GM08714 (cell line): ENCODE results near the gene SLC12A7.

Experiments used
- H3K4me3 ChIP-seq: fragments of 200-500 bp; sonication (Bioruptor generic); 2 replicates; pipeline ENCODE4 v1.5.1; 2014; ENCODE audit warnings: mild to moderate bottlenecking, low read length, inconsistent platforms
- ZNF274 ChIP-seq: IDR thresholded peaks from 2 replicates; pipeline ENCODE4 v1.6.1; 2012; ENCODE audit warnings: mild to moderate bottlenecking, low read depth, low read length

SLC12A7 gene

GRCh38 chr5:1060535-1060981 is 51.3 kb downstream of the SLC12A7 start:
- no peak overlapping the region for H3K4me3 ChIP-seq
- no peak for TF ChIP-seq ZNF274

- H3K4me3 ChIP-seq, result no peak overlapping the region
- TF ChIP-seq ZNF274, result no peak
Observed at GRCh38 chr5:1059884-1060263, 52.0 kb downstream of the SLC12A7 start.

DNA sequence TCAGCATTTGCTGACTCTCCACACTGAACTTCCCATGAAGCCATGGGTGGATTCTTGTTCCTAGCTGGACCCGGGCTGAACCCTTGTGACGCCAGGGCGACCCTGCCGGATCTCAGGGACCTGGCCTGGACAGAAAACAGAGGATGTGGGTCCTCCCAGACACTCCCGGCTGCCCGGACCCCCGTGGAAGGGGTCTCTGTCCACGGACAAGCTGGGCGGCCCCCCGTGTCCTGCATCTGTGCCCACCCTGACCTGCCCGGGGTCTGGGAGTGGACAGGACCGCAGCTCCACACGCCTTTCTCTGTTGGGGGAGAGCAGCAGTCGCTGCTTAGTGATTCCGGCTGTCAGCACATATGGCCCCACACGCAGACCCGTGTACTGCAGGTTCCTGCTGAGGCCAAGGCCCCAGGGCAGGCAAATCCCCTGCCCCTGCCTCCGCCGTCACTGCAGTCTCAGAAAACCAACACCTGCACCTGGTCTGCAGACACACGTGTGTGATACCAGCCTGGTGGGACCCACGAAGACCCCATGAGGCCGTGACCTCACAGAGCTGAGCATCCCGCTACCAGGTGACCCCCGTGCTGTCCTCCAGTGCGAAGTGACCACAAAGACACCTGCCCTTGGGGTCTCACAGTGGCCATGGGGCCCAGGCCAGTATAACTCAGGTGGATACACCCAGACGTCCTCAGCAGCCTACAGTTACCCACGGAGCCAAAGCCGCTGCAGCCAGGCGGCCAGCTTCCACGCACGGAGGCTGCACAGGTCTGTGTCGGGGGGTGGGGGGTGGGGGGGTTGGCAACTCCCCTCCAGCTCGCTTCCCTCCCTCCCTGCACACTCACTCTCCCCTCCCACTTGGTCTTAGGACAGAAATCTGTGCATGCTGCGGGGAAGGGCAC is 52.6 kb downstream of the SLC12A7 start:
- H3K4me3 ChIP-seq, result no peak overlapping the region
- TF ChIP-seq ZNF274, result no peak

- no peak overlapping the region for H3K4me3 ChIP-seq
- TF ChIP-seq ZNF274, result no peak
Observed at GRCh38 chr5:1058083-1058945, 53.5 kb downstream of the SLC12A7 start.

GRCh38 chr5:1057485-1058082 is 54.3 kb downstream of the SLC12A7 start:
- no peak for TF ChIP-seq ZNF274
- H3K4me3 ChIP-seq, result no peak overlapping the region

DNA sequence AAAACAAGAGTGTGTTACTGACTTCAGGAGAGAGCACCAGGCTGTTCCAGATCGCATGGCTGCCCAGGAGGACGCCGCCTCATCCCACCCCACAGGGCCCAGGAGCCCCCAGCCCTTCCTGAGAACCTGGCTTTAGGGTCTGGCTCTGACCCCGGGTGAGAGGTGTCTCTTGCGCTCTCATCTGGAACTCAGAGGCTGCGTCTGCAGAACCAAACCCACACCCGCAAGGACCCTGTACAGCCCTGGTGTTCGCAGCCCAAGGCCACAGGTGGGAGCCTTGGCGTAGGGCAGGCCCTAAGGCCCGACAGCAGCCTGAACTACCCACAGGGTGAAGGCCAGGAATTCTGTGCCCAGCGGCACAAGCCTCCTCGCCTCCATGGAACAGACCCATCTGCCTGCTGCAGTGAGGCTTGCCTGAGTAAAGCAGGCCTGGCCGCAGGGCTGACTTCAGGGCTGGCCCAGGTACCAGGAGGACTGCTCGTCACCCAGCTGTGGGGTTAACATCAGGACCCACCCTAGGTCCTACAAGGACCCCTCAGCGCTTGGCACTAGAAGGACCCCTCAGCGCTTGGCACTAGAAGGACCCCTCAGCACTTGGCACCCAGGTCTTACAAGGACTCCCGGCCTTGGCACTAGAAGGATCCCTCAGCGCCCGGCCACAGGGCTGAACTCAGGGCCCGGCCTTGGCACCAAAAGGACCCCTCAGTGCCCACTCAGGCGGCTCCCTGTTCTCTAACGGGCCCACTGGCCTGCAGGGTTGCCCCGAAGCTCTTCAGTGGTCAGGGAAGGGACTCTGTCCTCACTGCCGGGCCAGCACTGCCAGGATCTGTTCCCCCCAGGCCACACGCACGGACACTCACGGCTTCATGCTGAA is 55.0 kb downstream of the SLC12A7 start:
- TF ChIP-seq ZNF274, result no peak
- no peak overlapping the region for H3K4me3 ChIP-seq

DNA sequence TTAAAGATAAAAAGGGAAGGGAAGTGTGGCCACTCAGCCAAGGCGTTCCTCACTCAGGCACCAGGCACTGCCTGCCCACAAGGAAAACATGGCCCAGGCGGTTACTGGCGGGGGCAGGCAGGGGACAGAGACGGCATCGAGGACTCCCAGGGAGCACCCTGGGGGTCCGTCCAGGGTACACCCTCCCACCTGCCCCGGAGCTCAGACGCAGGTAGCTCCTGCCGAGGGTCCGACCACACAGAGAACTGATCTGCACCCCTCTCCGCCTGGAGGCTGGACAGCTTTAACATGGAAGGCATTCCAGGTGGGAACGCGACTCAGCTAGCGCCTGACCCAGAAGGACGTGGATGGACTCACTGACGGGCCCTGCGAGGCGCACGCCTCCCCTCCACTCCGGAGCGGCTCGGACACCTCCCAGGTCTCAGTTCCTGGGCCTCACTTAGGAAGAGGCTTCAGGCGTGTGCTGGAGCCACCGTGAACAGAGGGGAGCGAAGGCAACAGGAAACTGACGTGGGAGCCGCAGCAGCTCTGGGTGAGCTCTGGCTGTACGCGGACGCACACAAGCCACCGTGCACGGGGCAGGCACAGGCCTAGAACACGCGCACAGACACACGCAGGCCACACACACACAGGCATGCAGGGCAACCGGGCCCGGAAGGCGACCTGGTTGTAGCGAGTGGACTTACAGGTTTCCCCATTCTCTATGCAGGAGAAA is 55.8 kb downstream of the SLC12A7 start:
- TF ChIP-seq ZNF274, result no peak
- H3K4me3 ChIP-seq, result no peak overlapping the region

GRCh38 chr5:1054799-1055775 is 56.8 kb downstream of the SLC12A7 start:
- no peak overlapping the region for H3K4me3 ChIP-seq
- no peak for TF ChIP-seq ZNF274

- H3K4me3 ChIP-seq, result no peak overlapping the region
- no peak for TF ChIP-seq ZNF274
Observed at GRCh38 chr5:1054018-1054798, 57.7 kb downstream of the SLC12A7 start.

DNA sequence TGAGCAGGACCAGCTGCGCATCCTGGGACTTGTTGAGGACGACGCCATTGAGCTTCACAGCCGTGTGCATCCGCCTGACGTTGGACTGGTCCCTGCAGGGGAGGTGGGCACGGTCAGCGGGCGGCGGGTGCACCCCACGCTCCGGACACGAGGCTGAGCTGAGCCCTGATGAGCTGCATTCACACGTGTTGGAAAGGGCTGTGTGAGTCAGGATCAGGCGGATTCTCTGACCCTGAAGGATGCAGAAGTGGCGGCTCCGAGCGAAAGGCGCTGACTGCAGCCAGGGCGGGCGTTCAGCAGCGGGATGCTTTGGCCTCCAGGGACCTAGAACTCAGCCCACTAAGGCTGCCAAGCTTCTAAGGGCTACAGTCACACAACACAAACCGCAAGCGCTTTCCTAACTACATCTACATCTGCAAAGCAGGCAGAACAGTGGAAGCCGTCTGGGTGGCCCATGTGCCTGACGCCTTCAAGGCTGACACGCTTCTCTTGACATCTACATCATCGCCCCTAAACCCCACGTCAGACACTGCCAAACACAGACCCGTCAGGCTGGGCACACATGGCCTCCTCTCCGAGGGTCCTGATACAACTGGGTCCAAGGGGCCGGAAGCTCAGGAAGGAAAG is 58.4 kb downstream of the SLC12A7 start:
- H3K4me3 ChIP-seq, result no peak overlapping the region
- TF ChIP-seq ZNF274, result no peak

GRCh38 chr5:1052641-1053390 is 59.0 kb downstream of the SLC12A7 start:
- no peak overlapping the region for H3K4me3 ChIP-seq
- no peak for TF ChIP-seq ZNF274
